T-helper 2 cell treated with Interferon-gamma antibody and Interleukin-4, amounts not matched to agents 5 μg/mL and 100 μg/mL, for 36 hours (primary cell): ENCODE measurements around the gene FUT3.
"Not testable (repeated sequence)": the region's sequence is repeated elsewhere in the genome, so short reads cannot be mapped to it uniquely, and the experiment has no call there.

Experiments
- DNase-seq: peaks from one replicate; pipeline ENCODE4 v3.0.0; 2021; ENCODE audit warnings: low spot score
- H3K27ac Mint-ChIP-seq: one replicate; pipeline ENCODE4 v1.8.0; 2021; ENCODE audit warnings: mild to moderate bottlenecking, mixed read lengths
- H3K27me3 Mint-ChIP-seq: one replicate; pipeline ENCODE4 v1.8.0; 2021; ENCODE audit warnings: low read depth, mixed read lengths
- H3K36me3 Mint-ChIP-seq: one replicate; pipeline ENCODE4 v1.8.0; 2021; ENCODE audit warnings: low read depth, mixed read lengths
- H3K4me1 Mint-ChIP-seq: one replicate; pipeline ENCODE4 v1.8.0; 2021; ENCODE audit warnings: low read depth, mixed read lengths
- H3K4me3 Mint-ChIP-seq: one replicate; pipeline ENCODE4 v1.8.0; 2022; ENCODE audit warnings: mild to moderate bottlenecking, moderate library complexity, mixed read lengths
- H3K9me3 Mint-ChIP-seq: one replicate; pipeline ENCODE4 v1.8.0; 2021; ENCODE audit warnings: mixed read lengths

FUT3 gene

DNA sequence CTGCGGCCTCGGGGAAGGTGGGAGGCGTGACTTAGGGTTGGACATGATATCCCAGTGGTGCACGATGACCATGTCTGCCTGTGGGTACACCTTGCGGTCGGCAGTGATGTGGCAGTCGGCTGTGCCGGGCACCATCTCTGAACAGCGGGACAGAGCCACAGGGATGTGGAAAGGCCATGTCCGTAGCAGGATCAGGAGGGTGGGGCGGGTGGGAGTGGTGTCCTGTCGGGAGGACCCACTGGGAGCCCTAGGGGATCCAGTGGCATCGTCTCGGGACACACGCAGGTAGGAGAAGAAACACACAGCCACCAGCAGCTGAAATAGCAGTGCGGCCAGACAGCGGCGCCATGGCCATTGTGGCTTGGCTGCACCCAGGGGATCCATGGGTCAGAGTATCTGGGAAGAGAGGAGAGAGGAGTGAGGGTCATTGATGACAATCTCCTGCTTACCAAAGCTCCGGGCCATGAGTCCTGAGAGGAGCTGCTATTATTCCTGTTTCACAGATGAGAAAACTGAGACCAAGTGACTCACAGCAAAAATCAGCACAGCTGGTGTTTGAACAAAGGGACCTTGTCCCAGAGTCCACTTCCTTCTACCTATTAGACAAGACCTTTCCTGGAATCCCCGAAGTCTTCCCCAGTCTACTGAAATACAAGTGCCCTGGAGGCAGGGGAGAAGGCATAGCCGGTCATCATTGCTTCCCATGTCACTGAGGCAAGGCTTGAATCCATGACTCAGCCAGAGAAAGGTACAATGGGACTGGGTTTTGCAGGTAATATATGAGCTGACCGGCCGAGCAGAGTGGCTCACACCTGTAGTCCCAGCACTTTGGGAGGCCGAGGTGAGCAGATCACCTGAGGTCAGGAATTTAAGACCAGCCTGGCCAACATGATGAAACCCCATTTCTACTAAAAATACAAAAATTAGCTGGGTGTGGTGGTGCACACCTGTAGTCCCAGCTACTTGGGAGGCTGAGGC, 6.5 kb downstream of the FUT3 start:
- Mint-ChIP-seq H3K27me3 (no peaks in the 10 kb centered on the region), H3K4me3 (no peak overlapping the region), H3K27ac (no peak overlapping the region), H3K4me1 (no peaks in the 10 kb centered on the region), H3K36me3 (no peaks in the 10 kb centered on the region), H3K9me3 (no peaks in the 10 kb centered on the region)
- DNase-seq: no peak

DNA sequence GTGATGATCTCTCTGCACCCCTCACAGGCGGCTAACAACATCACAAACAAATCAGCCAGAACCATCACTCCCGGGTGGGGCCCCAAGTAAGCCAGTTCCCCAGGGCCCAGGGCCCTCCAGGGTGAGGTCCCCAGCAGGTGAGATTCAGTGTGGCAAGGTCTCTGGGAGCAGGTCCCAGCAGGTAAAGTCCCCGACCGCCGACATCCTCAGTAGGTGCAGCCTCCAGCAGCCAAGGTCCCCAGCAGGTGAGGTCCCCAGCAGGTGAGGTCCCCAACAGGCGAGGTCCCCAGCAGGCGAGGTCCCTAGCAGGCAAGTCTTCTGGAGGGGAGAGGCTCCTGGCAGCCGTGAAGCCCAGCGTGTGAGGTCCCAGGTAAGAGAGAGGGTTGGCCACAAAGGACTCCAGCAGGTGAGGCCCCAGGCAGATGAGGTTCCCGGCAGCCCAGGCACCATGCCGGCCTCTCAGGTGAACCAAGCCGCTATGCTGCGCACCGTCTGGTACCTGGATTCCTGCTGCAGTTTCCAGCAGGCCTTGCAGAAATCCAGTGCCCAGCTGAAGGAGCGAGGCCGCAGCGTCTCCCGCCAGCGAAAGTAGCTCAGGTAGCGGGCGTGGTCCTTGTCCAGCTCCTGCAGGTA, 7.8 kb downstream of the FUT3 start:
- Mint-ChIP-seq H3K4me3 (no peak overlapping the region), H3K4me1 (peaks cover 2% of the 10 kb centered on the region), H3K27ac (no peak overlapping the region), H3K27me3 (no peaks in the 10 kb centered on the region), H3K36me3 (no peaks in the 10 kb centered on the region), H3K9me3 (no peaks in the 10 kb centered on the region)
- no peak for DNase-seq

DNA sequence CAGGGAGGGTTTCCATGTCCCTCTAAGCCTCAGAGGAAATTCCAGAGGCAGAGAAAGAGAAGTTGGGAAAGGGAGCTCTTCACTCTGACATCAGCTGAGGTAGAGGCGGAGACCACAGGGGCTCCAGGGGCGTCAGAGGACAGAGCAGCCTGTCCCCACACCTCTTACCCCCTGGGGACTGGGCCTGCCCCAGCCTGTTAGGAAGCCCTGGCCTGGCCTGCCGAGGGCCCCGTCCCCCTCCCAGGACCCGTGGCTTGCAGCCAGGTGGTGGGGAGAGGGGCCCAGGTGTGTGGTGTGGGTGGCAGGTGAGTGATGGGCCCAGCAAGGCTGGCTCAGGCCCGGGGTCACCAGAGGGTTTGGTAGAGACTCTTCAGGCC, 9.5 kb downstream of the FUT3 start:
- H3K4me3 Mint-ChIP-seq, H3K36me3 Mint-ChIP-seq, H3K27me3 Mint-ChIP-seq, H3K9me3 Mint-ChIP-seq, H3K4me1 Mint-ChIP-seq, H3K27ac Mint-ChIP-seq, DNase-seq: not testable (repeated sequence)

DNA sequence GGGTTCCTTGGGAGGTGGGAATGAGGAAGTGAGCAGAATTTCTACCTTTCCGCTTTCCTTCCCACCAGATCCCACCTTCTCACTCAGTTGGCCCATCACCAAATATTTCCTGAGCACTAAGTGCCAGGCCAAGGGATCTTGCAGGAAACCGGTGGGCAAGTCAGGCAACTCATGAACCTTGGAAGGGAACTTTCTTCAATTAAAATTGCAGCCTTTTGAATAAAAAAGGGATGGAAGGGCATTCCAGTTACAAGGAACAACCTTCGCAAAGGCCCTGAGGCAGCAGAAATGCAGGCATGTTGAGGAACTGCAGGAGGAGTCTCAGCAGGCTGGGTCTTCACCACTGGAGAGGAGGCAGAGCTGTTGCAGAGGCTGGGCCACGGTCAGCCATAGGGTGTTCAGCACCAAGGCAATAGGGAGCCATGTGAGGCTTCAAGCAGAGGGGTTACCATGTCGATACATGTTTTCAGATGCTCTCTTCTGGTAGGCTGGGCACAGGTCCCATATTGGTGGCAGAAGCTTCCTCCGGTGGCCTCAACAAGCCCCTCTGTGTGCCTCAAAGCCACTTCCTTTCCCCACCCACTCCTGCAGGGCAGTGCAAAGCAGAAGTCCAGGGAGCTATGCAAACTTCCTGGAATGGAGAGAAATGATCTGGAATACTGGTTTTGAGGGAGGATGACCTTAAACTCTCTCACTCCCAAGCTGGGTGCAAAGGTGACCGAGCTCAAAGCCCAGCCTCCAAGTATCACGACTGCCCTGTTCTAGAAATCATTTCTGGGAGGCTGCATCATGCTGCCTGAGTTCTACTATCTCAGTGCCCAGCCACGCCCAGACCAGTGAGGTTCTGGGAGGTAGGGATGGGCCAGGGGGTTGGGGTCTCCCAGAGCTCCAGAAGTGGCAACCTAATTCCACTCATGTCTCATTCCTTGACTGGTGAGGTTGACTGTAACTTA, 11.9 kb downstream of the FUT3 start, which contains the start of gene FUT6:
FUT6 (minus strand) TSS at position 638 of the 953 bp plus-strand sequence. CDS start 7,135 bp downstream, outside the sequence.
- DNase-seq: no peak
- no peak within 1 kb of the TSS for H3K27ac Mint-ChIP-seq
- H3K4me1 Mint-ChIP-seq: peaks cover 2% of the 10 kb centered on the region
- H3K4me3 Mint-ChIP-seq: no peak within 1 kb of the TSS
- H3K27me3 Mint-ChIP-seq: no peaks in the 10 kb centered on the region
- no peaks in the 10 kb centered on the region for H3K9me3 Mint-ChIP-seq
- no peaks in the 10 kb centered on the region for H3K36me3 Mint-ChIP-seq

DNA sequence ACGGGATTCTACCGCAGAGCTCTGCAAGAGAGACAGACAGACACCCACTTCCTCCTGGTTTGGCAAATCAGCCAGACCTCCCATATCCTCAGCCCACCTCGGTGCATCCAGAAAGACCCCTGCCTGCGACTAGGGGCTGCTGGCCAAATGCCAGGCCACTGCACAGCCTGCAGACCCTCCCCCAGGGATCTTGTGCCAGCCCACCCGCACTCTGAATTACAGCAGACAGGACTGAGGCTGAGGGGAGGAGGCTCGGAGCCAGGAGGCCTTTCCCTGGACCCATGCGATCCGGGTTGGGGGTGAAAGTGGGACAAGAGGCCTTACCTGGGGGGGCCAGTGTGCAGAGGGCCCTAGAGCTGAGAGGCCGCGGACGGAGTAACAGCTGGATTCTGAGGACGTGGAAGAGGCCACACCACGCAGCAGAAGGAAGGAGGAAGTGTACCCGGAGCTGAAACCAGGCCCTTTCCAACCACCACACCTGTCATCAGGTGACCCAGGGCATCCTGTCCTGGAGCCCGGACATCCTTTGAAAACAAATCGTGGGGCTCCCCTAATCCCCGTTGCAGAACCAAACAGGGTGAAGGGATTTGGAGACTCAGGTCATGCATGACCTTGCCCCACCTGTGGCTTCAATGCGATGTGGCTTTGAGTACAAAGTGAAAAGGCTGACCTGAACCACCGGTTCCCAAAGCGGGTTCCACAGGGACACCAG, 12.7 kb downstream of the FUT3 start:
- Mint-ChIP-seq H3K4me3 (no peak overlapping the region), H3K36me3 (no peaks in the 10 kb centered on the region), H3K27ac (no peak overlapping the region), H3K9me3 (no peaks in the 10 kb centered on the region), H3K4me1 (peaks cover 2% of the 10 kb centered on the region), H3K27me3 (no peaks in the 10 kb centered on the region)
- DNase-seq: no peak

DNA sequence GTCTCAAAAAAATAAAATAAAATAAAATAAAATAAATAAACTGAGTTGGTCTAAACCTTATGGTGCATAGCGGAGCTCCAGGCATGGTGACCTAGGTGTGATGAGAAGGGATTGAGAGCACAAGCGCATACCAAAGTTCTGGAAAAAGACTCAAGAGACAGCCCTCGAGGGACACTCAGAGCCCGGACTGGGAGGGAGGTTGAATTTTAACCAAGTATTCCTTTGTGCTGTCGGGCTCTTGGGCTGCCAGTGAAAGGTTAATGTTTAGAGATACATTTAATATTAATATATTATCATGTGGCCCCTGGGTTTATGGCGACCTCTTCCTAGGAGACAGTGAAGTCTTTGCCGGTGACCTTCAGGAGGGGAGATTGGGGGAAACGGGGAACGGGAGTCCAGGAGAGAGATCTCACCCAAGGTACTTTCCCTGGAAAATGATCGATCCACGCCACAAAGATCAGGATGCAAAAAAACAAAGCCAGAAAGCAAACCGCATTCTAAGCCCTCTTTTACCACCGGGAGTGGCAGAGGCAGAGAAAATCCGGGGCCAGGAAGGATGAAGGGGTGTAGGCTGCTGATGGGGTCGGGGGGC, 13.4 kb downstream of the FUT3 start:
- peak overlapping the region; percentile 6 for H3K27ac Mint-ChIP-seq
- DNase-seq: no peak
- no peaks in the 10 kb centered on the region for H3K9me3 Mint-ChIP-seq
- no peaks in the 10 kb centered on the region for H3K27me3 Mint-ChIP-seq
- no peak overlapping the region for H3K4me3 Mint-ChIP-seq
- H3K36me3 Mint-ChIP-seq: no peaks in the 10 kb centered on the region
- H3K4me1 Mint-ChIP-seq: peaks cover 2% of the 10 kb centered on the region

DNA sequence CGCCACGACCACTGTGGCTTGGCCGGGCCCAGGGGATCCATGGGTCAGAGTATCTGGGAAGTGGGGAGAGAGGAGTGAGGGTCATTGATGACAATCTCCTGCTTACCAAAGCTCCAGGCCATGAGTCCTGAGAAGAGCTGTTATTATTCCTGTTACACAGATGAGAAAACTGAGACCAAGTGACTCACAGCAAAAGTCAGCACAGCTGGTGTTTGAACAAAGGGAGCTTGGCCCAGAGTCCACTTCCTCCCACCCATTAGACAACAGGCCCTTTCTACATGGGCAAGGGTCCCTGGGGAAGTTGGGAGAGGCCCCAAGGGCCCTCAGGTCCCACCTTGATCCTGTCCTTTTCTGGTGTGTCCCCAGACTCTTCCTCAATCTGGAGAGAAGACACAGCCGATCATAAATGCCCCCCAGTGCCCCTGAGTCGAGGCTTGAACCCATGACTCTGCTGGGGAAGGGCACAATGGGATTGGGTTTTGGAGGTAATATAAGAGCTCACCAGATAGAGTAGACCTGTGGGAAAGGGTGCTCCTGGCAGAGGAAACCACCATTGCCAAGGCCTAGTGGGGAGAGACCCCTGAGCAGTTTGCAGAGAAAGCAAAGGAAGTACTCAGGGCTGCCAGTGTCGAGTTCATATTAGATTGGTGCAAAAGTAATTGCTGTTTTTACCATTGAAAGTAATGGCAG, 18.6 kb downstream of the FUT3 start:
- no peaks in the 10 kb centered on the region for H3K36me3 Mint-ChIP-seq
- H3K4me1 Mint-ChIP-seq: peaks cover 3% of the 10 kb centered on the region
- no peaks in the 10 kb centered on the region for H3K9me3 Mint-ChIP-seq
- no peak overlapping the region for H3K4me3 Mint-ChIP-seq
- peaks cover 3% of the 10 kb centered on the region for H3K27me3 Mint-ChIP-seq
- H3K27ac Mint-ChIP-seq: no peak overlapping the region
- no peak for DNase-seq

DNA sequence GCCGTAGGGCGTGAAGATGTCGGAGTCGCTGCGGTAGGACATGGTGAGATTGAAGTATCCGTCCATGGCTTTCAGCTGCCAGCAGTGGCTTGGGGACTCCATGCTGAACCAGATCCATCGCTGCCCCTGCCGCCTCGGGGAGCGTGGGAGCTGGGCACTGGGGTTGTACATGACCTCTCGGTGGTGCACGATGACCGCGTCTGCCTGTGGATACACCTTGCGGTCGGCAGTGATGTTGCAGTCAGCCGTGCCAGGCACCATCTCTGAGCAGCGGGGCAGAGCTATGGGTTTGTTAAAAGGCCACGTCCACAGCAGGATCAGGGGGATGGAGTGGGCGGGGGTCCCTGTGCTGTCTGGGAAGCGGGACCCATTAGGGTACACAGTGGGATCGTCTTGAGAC, 19.2 kb downstream of the FUT3 start:
- H3K27ac Mint-ChIP-seq: no peak overlapping the region
- H3K4me1 Mint-ChIP-seq: peaks cover 6% of the 10 kb centered on the region
- DNase-seq: no peak
- no peaks in the 10 kb centered on the region for H3K36me3 Mint-ChIP-seq
- H3K9me3 Mint-ChIP-seq: no peaks in the 10 kb centered on the region
- no peak overlapping the region for H3K4me3 Mint-ChIP-seq
- H3K27me3 Mint-ChIP-seq: peaks cover 3% of the 10 kb centered on the region

DNA sequence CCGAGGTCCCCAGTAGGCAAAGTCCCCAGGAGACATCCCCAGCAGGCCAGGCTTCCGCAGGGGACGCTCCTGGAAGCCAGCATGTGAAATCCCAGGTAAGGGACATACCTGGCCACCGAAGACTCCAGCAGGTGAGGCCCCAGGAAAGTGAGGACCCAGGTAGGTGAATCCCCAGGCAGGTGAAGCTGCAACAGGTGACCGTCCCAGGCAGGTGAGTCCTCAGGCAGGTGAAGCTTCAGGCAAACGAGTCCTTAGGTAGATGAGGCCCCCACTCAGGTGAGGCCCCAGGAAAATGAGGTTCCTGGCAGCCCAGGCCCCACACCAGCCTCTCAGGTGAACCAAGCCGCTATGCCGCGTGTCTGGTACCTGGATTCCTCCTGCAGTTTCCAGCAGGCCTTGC, 20.1 kb downstream of the FUT3 start:
- no peaks in the 10 kb centered on the region for H3K9me3 Mint-ChIP-seq
- DNase-seq: no peak
- H3K4me1 Mint-ChIP-seq: peaks cover 6% of the 10 kb centered on the region
- no peaks in the 10 kb centered on the region for H3K36me3 Mint-ChIP-seq
- H3K27ac Mint-ChIP-seq: no peak overlapping the region
- H3K4me3 Mint-ChIP-seq: no peak overlapping the region
- peaks cover 3% of the 10 kb centered on the region for H3K27me3 Mint-ChIP-seq

DNA sequence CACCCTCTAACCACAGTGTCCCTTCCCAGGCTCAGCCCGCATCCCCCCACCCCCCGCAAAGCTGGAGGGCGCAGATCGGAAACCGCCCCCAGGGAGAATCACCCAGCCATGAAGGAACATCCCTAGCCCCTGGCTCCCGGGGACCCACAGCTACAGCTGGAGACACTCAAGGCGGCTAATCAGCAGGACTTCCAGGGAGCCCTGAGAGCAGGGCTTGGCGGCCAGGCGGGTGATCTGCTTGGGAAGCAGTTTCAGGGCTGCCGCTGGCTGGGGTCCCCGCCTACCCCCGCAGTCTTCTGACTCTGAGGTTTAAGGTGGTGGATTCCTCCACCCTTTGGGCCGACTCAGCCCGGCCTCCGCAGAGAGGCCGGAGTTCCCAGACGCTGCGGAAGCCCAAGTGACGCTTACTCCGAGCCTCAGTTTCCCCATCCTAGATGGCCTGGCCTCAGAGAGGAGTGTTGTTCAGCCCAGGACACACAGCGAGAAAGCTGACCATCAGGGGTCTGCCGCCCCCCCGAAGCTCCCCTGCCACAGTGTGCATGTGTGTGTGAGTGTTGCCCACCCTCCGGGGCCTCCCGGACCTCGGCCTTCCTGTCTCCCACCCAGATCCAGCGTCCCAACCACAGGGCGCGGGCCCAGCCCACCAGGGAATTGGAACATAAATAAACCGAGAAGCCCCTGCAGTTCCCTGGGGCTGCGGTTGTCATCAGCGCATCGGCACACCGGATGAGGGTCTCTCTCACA, 21.5 kb downstream of the FUT3 start:
- Mint-ChIP-seq H3K27me3 (peaks cover 3% of the 10 kb centered on the region), H3K4me3 (peak overlapping the region; percentile 58), H3K4me1 (peaks cover 6% of the 10 kb centered on the region), H3K36me3 (no peaks in the 10 kb centered on the region), H3K27ac (peak overlapping the region; percentile 71), H3K9me3 (no peaks in the 10 kb centered on the region)
- no peak for DNase-seq

DNA sequence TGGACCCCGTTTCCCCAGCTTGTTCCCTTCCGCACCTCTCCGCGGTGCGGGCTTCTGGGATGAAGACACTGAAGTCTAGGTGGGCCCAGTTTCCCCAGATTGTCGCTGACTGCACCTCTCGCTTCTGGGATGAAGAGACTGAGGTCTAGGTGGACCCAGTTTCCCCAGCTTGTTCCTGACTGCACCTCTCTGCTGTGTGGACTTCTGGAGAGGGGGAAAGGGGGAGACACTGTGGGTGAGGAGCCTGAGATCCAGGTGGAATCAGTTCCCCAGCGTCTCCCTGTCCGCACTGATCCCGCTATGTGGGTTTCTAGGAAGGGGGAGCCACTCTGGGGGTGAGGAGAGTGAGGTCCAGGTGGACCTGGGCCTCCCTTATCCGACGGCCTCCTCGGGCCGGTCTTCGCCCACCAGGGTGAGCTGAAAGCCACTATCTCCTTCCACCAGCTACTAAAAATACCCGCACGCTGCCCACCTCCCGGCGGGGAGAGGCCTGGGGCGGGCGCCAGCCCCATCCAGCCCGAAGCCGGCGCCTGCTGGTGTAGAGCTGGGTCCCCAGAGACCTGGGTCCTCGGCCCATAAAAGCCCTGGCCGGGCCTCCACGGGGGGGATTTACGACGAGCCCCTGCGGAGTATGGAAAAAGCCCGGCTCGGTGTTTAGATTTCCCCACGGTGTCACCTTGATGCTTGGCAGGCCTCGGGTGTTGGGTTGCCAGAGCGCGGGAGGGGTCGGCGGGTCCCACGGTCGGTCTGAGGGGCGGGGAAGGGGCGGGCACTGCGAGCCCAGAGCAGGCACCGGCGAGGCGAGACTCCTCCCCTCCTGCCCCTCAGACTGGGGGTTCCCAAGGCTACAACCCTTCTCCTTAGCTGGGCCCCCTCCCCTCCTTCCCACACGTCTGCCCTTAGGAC, 22.3 kb downstream of the FUT3 start:
- peak overlapping the region; percentile 100 for H3K27ac Mint-ChIP-seq
- no peaks in the 10 kb centered on the region for H3K36me3 Mint-ChIP-seq
- H3K4me3 Mint-ChIP-seq: peak overlapping the region; percentile 100
- no peaks in the 10 kb centered on the region for H3K9me3 Mint-ChIP-seq
- no peak for DNase-seq
- peaks cover 3% of the 10 kb centered on the region for H3K27me3 Mint-ChIP-seq
- peaks cover 6% of the 10 kb centered on the region for H3K4me1 Mint-ChIP-seq
